ENCODE data around the gene GALC. TPM values are rescaled to one million over a fixed set of nuclear protein-coding genes. Genes with fewer than 3 reads are reported as not detected.
"Not testable (repeated sequence)": the region's sequence is repeated elsewhere in the genome, so short reads cannot be mapped to it uniquely, and the experiment has no call there.

The GALC gene
- total RNA-seq = 35.1 TPM
- polyA plus RNA-seq = 15.8 TPM

GRCh38 chr14:87992718-87993628 lies at the start of gene GALC:
TSS of gene GALC (minus strand) at chr14:87993182. CDS start at chr14:87993164, 18 bp downstream.
- H3K4me3 ChIP-seq (ENCODE audit: low read depth, low read length) = peak within 1 kb of the TSS; percentile 77
- peak; percentile 81 for DNase-seq (ENCODE audit: extremely low spot score)
- peak within 1 kb of the TSS; percentile 90 for H3K27ac ChIP-seq (ENCODE audit: low read depth)
- no peaks in the 10 kb centered on the region for H3K36me3 ChIP-seq (ENCODE audit: insufficient read depth)
- no peaks in the 10 kb centered on the region for H3K4me1 ChIP-seq (ENCODE audit: insufficient read depth)
- 3% methylated on average over 83 of the region's 83 CpGs for WGBS

- Histone ChIP-seq H3K36me3 (ENCODE audit: insufficient read depth) (no peaks in the 10 kb centered on the region), H3K4me3 (ENCODE audit: low read depth, low read length) (no peak overlapping the region), H3K4me1 (ENCODE audit: insufficient read depth) (peaks cover 2% of the 10 kb centered on the region), H3K27ac (ENCODE audit: low read depth) (no peak overlapping the region)
- no peak for DNase-seq (ENCODE audit: extremely low spot score)
- 69% methylated on average over 1 of the region's 1 CpG for WGBS
Measured at GRCh38 chr14:88040146-88040545, 47.2 kb upstream of the GALC start.

- Histone ChIP-seq H3K27ac (ENCODE audit: low read depth) (no peak overlapping the region), H3K36me3 (ENCODE audit: insufficient read depth) (no peaks in the 10 kb centered on the region), H3K4me3 (ENCODE audit: low read depth, low read length) (no peak overlapping the region), H3K4me1 (ENCODE audit: insufficient read depth) (no peaks in the 10 kb centered on the region)
- DNase-seq (ENCODE audit: extremely low spot score) = no peak
- 76% methylated on average over 3 of the region's 3 CpGs for WGBS
Measured at GRCh38 chr14:88039197-88039596, 46.2 kb upstream of the GALC start.

DNA sequence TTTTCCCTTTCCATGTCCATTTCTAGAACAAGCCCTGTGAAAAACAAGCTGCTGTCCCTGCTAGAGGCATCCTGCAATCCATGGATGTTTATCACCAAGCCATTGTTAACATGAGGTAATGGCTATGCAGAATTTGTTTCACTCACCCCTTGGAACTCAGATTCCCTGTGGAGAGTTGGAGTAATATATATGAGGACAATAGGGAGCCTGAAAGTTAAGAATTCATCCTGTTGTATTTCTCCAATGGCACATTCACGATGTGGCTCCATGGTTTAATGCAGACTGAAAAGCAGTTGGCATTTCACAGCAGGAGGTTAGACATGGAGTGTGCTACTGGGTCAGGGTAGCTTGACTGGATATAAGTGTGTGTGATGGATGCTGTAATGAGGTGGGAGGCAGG lies 44.3 kb upstream of the GALC start:
- no peaks in the 10 kb centered on the region for H3K36me3 ChIP-seq (ENCODE audit: insufficient read depth)
- 83% methylated on average over 1 of the region's 1 CpG for WGBS
- DNase-seq (ENCODE audit: extremely low spot score) = no peak

GRCh38 chr14:88036422-88036821 lies 43.4 kb upstream of the GALC start:
- no peaks in the 10 kb centered on the region for H3K36me3 ChIP-seq (ENCODE audit: insufficient read depth)
- 83% methylated on average over 2 of the region's 2 CpGs for WGBS
- H3K27ac ChIP-seq (ENCODE audit: low read depth) = no peak overlapping the region
- H3K4me3 ChIP-seq (ENCODE audit: low read depth, low read length) = no peak overlapping the region
- H3K4me1 ChIP-seq (ENCODE audit: insufficient read depth) = no peaks in the 10 kb centered on the region
- no peak for DNase-seq (ENCODE audit: extremely low spot score)

More for the DNA sequence above, 44.3 kb upstream of the GALC start:
- Histone ChIP-seq H3K27ac (ENCODE audit: low read depth) (no peak overlapping the region), H3K4me3 (ENCODE audit: low read depth, low read length) (no peak overlapping the region), H3K4me1 (ENCODE audit: insufficient read depth) (no peaks in the 10 kb centered on the region)

GRCh38 chr14:88034076-88034475 lies 41.1 kb upstream of the GALC start:
- WGBS = 59% methylated on average over 2 of the region's 2 CpGs
- Histone ChIP-seq H3K4me1 (ENCODE audit: insufficient read depth) (no peaks in the 10 kb centered on the region), H3K4me3 (ENCODE audit: low read depth, low read length) (no peak overlapping the region), H3K27ac (ENCODE audit: low read depth) (no peak overlapping the region), H3K36me3 (ENCODE audit: insufficient read depth) (no peaks in the 10 kb centered on the region)
- DNase-seq (ENCODE audit: extremely low spot score) = no peak

DNA sequence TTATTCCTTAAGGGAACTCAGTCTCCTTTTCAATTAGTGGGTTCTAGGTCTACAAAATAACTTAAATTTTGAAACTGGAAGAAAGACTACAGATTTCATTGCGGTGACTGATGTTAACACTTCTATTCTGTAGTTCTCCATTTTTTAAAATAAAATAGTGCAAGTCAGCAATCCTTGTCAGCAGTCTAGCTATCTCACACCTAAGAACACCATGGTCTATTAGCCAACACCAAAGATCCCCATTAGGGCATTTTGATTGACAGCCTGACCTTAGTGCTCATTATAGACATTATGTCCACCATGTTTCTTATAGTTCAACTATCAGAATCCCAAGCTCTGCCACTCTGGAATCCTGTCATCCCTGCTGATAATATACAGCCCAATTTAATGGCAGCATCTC lies 39.4 kb upstream of the GALC start:
- no peak for DNase-seq (ENCODE audit: extremely low spot score)
- no peak overlapping the region for H3K27ac ChIP-seq (ENCODE audit: low read depth)
- H3K4me1 ChIP-seq (ENCODE audit: insufficient read depth) = no peaks in the 10 kb centered on the region
- H3K36me3 ChIP-seq (ENCODE audit: insufficient read depth) = no peaks in the 10 kb centered on the region
- H3K4me3 ChIP-seq (ENCODE audit: low read depth, low read length) = no peak overlapping the region
- 95% methylated on average over 1 of the region's 1 CpG for WGBS

DNA sequence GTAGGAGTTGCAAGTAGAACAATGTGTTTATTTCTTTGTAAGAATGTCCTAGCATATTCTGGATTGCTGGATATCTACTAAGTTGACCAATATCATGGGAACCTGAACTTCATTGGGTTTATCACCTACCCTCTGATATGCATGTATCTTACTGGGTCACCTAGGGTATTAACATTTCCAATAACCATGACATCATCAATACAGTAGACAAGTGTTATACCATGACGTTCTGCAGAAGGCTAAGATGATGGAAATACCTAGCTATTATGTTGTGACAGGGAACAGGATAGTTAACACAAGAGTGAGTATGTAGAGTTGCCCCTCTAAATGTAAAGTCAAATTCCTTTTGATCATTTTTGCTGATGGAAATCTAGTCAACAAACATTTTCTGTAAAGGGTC lies 37.9 kb upstream of the GALC start:
- no peak overlapping the region for H3K4me3 ChIP-seq (ENCODE audit: low read depth, low read length)
- 69% methylated on average over 1 of the region's 1 CpG for WGBS
- no peaks in the 10 kb centered on the region for H3K4me1 ChIP-seq (ENCODE audit: insufficient read depth)
- DNase-seq (ENCODE audit: extremely low spot score) = no peak
- no peak overlapping the region for H3K27ac ChIP-seq (ENCODE audit: low read depth)
- H3K36me3 ChIP-seq (ENCODE audit: insufficient read depth) = no peaks in the 10 kb centered on the region

- Histone ChIP-seq H3K4me3 (ENCODE audit: low read depth, low read length) (no peak overlapping the region), H3K27ac (ENCODE audit: low read depth) (no peak overlapping the region), H3K36me3 (ENCODE audit: insufficient read depth) (no peaks in the 10 kb centered on the region), H3K4me1 (ENCODE audit: insufficient read depth) (no peaks in the 10 kb centered on the region)
- DNase-seq (ENCODE audit: extremely low spot score) = no peak
- 58% methylated on average over 1 of the region's 1 CpG for WGBS
Measured at GRCh38 chr14:88030079-88030478, 37.1 kb upstream of the GALC start.

GRCh38 chr14:88029500-88029899 lies 36.5 kb upstream of the GALC start:
- no peaks in the 10 kb centered on the region for H3K4me1 ChIP-seq (ENCODE audit: insufficient read depth)
- H3K4me3 ChIP-seq (ENCODE audit: low read depth, low read length) = no peak overlapping the region
- no peaks in the 10 kb centered on the region for H3K36me3 ChIP-seq (ENCODE audit: insufficient read depth)
- WGBS = 66% methylated on average over 2 of the region's 2 CpGs
- DNase-seq (ENCODE audit: extremely low spot score) = no peak
- no peak overlapping the region for H3K27ac ChIP-seq (ENCODE audit: low read depth)

DNA sequence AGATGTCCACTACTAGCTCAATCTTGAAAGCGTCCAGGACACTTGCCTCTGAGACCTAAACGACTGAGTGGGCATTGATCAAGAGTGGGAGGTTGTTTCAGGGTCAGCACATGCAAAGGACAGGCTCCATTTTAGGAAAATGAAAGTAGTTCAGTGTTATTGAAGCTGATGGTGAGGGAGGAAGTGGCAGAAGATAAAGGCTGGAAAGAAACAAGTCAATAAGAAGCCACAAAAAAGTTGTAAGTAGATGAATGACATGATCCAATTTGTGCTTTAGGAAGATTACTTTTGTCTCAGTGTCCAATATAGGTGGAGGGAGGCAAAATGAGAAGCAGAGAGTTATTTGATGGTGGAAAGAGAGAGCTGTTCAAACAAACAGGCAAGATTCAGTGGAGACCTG lies 33.9 kb upstream of the GALC start:
- no peak for DNase-seq (ENCODE audit: extremely low spot score)
- Histone ChIP-seq H3K4me1 (ENCODE audit: insufficient read depth) (no peaks in the 10 kb centered on the region), H3K27ac (ENCODE audit: low read depth) (no peak overlapping the region), H3K36me3 (ENCODE audit: insufficient read depth) (no peaks in the 10 kb centered on the region), H3K4me3 (ENCODE audit: low read depth, low read length) (no peak overlapping the region)
- 39% methylated on average over 2 of the region's 2 CpGs for WGBS

DNA sequence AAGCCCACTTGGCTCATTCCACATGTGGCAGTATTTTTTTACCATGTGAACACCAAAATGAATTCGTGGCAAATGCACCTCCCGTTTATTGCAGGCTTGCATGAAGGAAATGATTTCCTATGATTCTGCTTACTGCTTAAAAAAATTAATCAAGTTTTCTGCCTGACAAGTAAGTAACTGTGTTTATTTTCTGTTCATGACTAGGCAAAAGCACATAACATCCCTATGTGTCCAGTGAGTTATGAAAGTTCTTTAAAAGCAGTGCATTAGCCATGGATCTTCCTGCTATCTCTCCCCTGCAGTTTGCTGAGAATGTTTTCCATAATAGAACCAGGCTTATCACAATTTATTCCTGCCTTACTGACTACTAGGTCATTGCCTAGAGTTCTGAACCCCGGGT lies 32.3 kb upstream of the GALC start:
- H3K4me1 ChIP-seq (ENCODE audit: insufficient read depth) = no peaks in the 10 kb centered on the region
- no peak overlapping the region for H3K27ac ChIP-seq (ENCODE audit: low read depth)
- no peaks in the 10 kb centered on the region for H3K36me3 ChIP-seq (ENCODE audit: insufficient read depth)
- H3K4me3 ChIP-seq (ENCODE audit: low read depth, low read length) = no peak overlapping the region
- WGBS = 37% methylated on average over 3 of the region's 3 CpGs
- no peak for DNase-seq (ENCODE audit: extremely low spot score)

DNA sequence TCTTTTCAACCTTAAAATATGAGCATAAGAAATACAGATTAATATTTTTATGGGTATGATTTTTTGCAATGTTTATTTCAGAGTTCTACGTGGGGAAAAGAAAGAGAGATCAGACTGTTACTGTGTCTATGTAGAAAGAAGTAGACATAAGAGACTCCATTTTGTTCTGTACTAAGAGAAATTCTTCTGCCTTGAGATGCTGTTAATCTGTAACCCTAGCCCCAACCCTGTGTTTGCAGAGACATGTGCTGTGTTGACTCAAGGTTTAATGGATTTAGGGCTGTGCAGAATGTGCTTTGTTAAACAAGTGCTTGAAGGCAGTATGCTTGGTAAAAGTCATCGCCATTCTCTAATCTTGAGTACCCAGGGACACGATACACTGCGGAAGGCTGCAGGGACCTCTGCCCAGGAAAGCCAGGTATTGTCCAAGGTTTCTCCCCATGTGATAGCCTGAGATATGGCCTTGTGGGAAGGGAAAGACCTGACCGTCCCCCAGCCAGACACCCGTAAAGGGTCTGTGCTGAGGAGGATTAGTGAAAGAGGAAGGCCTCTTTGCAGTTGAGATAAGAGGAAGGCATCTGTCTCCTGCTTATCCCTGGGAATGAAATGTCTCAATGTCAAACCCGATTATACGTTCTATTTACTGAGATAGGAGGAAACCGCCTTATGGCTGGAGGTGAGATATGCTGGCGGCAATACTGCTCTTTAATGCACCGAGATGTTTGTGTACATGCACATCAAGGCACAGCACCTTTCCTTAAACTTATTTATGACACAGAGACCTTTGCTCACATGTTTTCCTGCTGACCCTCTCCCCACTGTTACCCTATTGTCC lies 31.5 kb upstream of the GALC start:
- 33% methylated on average over 11 of the region's 11 CpGs for WGBS
- not testable (repeated sequence) for H3K36me3 ChIP-seq (ENCODE audit: insufficient read depth); DNase-seq (ENCODE audit: extremely low spot score); H3K27ac ChIP-seq (ENCODE audit: low read depth); H3K4me3 ChIP-seq (ENCODE audit: low read depth, low read length); H3K4me1 ChIP-seq (ENCODE audit: insufficient read depth)
